DMS 273 treated with DMSO at 0.1 percent for 48 hours (cell line): ENCODE data around the gene POMT1.

Source experiments
- DNase-seq: peaks from one replicate; lab custom pipeline; 2025; lab: John Stamatoyannopoulos, UW

POMT1 gene

GRCh38 chr9:131477367-131477766, 25.4 kb upstream of the POMT1 start:
- DNase-seq = no peak

- DNase-seq = no peak
Measured at GRCh38 chr9:131477816-131478419, 24.8 kb upstream of the POMT1 start.

- DNase-seq = no peak
Measured at GRCh38 chr9:131478421-131478868, 24.3 kb upstream of the POMT1 start.

- DNase-seq = no peak
Measured at GRCh38 chr9:131478911-131479310, 23.8 kb upstream of the POMT1 start.

GRCh38 chr9:131480258-131480657, 22.5 kb upstream of the POMT1 start:
- DNase-seq = no peak

GRCh38 chr9:131481441-131482342, 21.0 kb upstream of the POMT1 start:
- no peak for DNase-seq

GRCh38 chr9:131482343-131483006, 20.2 kb upstream of the POMT1 start:
- DNase-seq = no peak

- no peak for DNase-seq
Measured at GRCh38 chr9:131483319-131484050, 19.2 kb upstream of the POMT1 start.

- no peak for DNase-seq
Measured at GRCh38 chr9:131484051-131484445, 18.7 kb upstream of the POMT1 start.

- no peak for DNase-seq
Measured at GRCh38 chr9:131484560-131485185, 18.0 kb upstream of the POMT1 start.

- no peak for DNase-seq
Measured at GRCh38 chr9:131485206-131485605, 17.5 kb upstream of the POMT1 start.

- DNase-seq = no peak
Measured at GRCh38 chr9:131485728-131486422, 16.8 kb upstream of the POMT1 start.

- no peak for DNase-seq
Measured at GRCh38 chr9:131487001-131487400, 15.7 kb upstream of the POMT1 start.

GRCh38 chr9:131487621-131488031, 15.1 kb upstream of the POMT1 start:
- DNase-seq = no peak

GRCh38 chr9:131490514-131490913, 12.2 kb upstream of the POMT1 start:
- DNase-seq = no peak

- DNase-seq = no peak
Measured at GRCh38 chr9:131491001-131491710, 11.6 kb upstream of the POMT1 start.

GRCh38 chr9:131492070-131492469, 10.6 kb upstream of the POMT1 start:
- no peak for DNase-seq

GRCh38 chr9:131494296-131494870, 8.3 kb upstream of the POMT1 start:
- DNase-seq = no peak

- no peak for DNase-seq
Measured at GRCh38 chr9:131495785-131496184, 6.9 kb upstream of the POMT1 start.

- DNase-seq = no peak
Measured at GRCh38 chr9:131496844-131497405, 5.8 kb upstream of the POMT1 start.
